HepG2 (cell line): ENCODE data around the gene IPO5. TPM values are rescaled to one million over a fixed set of nuclear protein-coding genes. Genes with fewer than 3 reads are reported as not detected.

Experiments used
- ATRX ChIP-seq: sonication (generic); formaldehyde crosslinking; IDR thresholded peaks from 2 replicates; pipeline ENCODE4 v1.4.0; 2020; ENCODE audit warnings: missing genetic modification reagents, borderline replicate concordance
- DR1 ChIP-seq: sonication (generic); formaldehyde crosslinking; IDR thresholded peaks from 2 replicates; pipeline ENCODE4 v1.8.0; 2021; ENCODE audit warnings: mild to moderate bottlenecking, missing genetic modification reagents, inconsistent platforms
- ELF3 ChIP-seq: IDR thresholded peaks from 2 replicates; pipeline ENCODE4 v1.6.1; 2016; ENCODE audit warnings: missing genetic modification reagents, missing compliant biosample characterization
- FOSL2 ChIP-seq: sonication (generic); formaldehyde crosslinking; IDR thresholded peaks from 2 replicates; pipeline ENCODE4 v1.4.0; 2020; ENCODE audit warnings: missing genetic modification reagents
- KAT8 ChIP-seq: IDR thresholded peaks from 2 replicates; pipeline ENCODE4 v1.6.1; 2016; ENCODE audit warnings: missing genetic modification reagents, missing compliant biosample characterization
- MIER2 ChIP-seq: IDR thresholded peaks from 2 replicates; pipeline ENCODE4 v1.6.1; 2016; ENCODE audit warnings: missing biosample characterization, missing genetic modification reagents
- MTA1 ChIP-seq: sonication (generic); formaldehyde crosslinking; IDR thresholded peaks from 2 replicates; pipeline ENCODE4 v1.4.0; 2020; ENCODE audit warnings: missing genetic modification reagents, mild to moderate bottlenecking, borderline replicate concordance
- NR2C2 ChIP-seq: sonication (generic); formaldehyde crosslinking; IDR thresholded peaks from 2 replicates; pipeline ENCODE4 v1.4.0; 2020; ENCODE audit warnings: missing genetic modification reagents, mild to moderate bottlenecking, moderate library complexity, borderline replicate concordance
- NR3C1 ChIP-seq: sonication (generic); formaldehyde crosslinking; IDR thresholded peaks from 2 replicates; pipeline ENCODE4 v1.4.0; 2020; ENCODE audit warnings: missing genetic modification reagents
- PATZ1 ChIP-seq: sonication (generic); formaldehyde crosslinking; IDR thresholded peaks from 2 replicates; pipeline ENCODE4 v1.4.0; 2020; ENCODE audit warnings: missing genetic modification reagents
- PHB2 ChIP-seq: fragments of 450-650 bp; IDR thresholded peaks from 2 replicates; pipeline ENCODE4 v1.6.1; 2018; ENCODE audit not compliant: partially characterized antibody
- PHF21A ChIP-seq: sonication (generic); formaldehyde crosslinking; IDR thresholded peaks from 2 replicates; pipeline ENCODE4 v1.5.0; 2020; ENCODE audit warnings: mild to moderate bottlenecking, missing genetic modification reagents
- PHF5A ChIP-seq: IDR thresholded peaks from one replicate; pipeline ENCODE4 v1.6.1; 2018; ENCODE audit warnings: low read depth, missing genetic modification reagents; ENCODE audit not compliant: unreplicated experiment
- REXO4 ChIP-seq: sonication (generic); formaldehyde crosslinking; IDR thresholded peaks from 2 replicates; pipeline ENCODE4 v1.8.0; 2022; ENCODE audit warnings: missing genetic modification reagents, mild to moderate bottlenecking, borderline replicate concordance
- SKI ChIP-seq: fragments of 450-650 bp; IDR thresholded peaks from one replicate; pipeline ENCODE4 v1.6.1; 2018; ENCODE audit warnings: mild to moderate bottlenecking; ENCODE audit not compliant: partially characterized antibody
- SNAPC4 ChIP-seq: sonication (generic); formaldehyde crosslinking; IDR thresholded peaks from 2 replicates; pipeline ENCODE4 v1.4.0; 2020; ENCODE audit warnings: mild to moderate bottlenecking, missing genetic modification reagents
- ZFP62 ChIP-seq: sonication (generic); formaldehyde crosslinking; IDR thresholded peaks from 2 replicates; pipeline ENCODE4 v1.4.0; 2020; ENCODE audit warnings: missing genetic modification reagents
- ZNF275 ChIP-seq: sonication (generic); formaldehyde crosslinking; IDR thresholded peaks from 2 replicates; pipeline ENCODE4 v1.8.0; 2022; ENCODE audit warnings: missing genetic modification reagents, mild to moderate bottlenecking, inconsistent platforms, borderline replicate concordance
- ZNF33B ChIP-seq: sonication (generic); formaldehyde crosslinking; IDR thresholded peaks from 2 replicates; pipeline ENCODE4 v1.5.1; 2020; ENCODE audit warnings: mild to moderate bottlenecking, missing genetic modification reagents
- ZNF350 ChIP-seq: sonication (generic); formaldehyde crosslinking; IDR thresholded peaks from 2 replicates; pipeline ENCODE4 v1.4.0; 2020; ENCODE audit warnings: mild to moderate bottlenecking, low read depth, missing genetic modification reagents, borderline replicate concordance
- ZNF552 ChIP-seq: sonication (generic); formaldehyde crosslinking; IDR thresholded peaks from 2 replicates; pipeline ENCODE4 v1.9.0; 2022; ENCODE audit warnings: missing genetic modification reagents, mild to moderate bottlenecking, borderline replicate concordance
- ZNF766 ChIP-seq: sonication (generic); formaldehyde crosslinking; IDR thresholded peaks from 2 replicates; pipeline ENCODE4 v1.5.0; 2020; ENCODE audit warnings: missing genetic modification reagents, borderline replicate concordance
- ZNF841 ChIP-seq: sonication (generic); formaldehyde crosslinking; IDR thresholded peaks from 2 replicates; pipeline ENCODE4 v1.8.1; 2023; ENCODE audit warnings: missing genetic modification reagents, borderline replicate concordance
- polyA plus RNA-seq, 8 experiments: library from polyadenylated mRNA; depleted of rRNA in 3 of 8; stranded (reverse) in 7 of 8; unstranded in 1 of 8; fragments of >200 nt; fragmentation: Illumina TruSeq in 4 of 8; extraction: Trizol in 4 of 8; gene quantifications; 2 replicates each; pipeline versions ENCODE4 v1.2.1 to v1.2.3, GENCODE V29; 2011 to 2016; ENCODE audit warnings: low read depth in 4 of 8, missing spikeins in 1 of 8, mixed read lengths in 1 of 8; ENCODE audit not compliant: insufficient read depth in 1 of 8
- total RNA-seq, 5 experiments: library from RNA; depleted of rRNA; stranded (reverse); fragments of >200 nt; fragmentation: Illumina TruSeq; extraction: Trizol; gene quantifications; 2 replicates each; pipeline ENCODE4 v1.2.3, GENCODE V29; 2016; ENCODE audit warnings: low read depth in 1 of 5

IPO5 gene
- total and polyA plus RNA-seq, 2 of the 13 experiments (the other 11 are each of a cell fraction or from before 2014, with no cell fraction given): 155 to 242 TPM

- TF ChIP-seq SNAPC4 (0 out of 2 replicates have a peak, but pooled peaks have one; percentile 41), NR2C2 (CRISPR knock-in tag) (peak; percentile 94), ZNF275 (CRISPR knock-in tag) (peak; percentile 43; the same call in 1 of the 2 replicates), NR3C1 (CRISPR knock-in tag) (no peak), ZFP62 (no peak), PATZ1 (CRISPR knock-in tag) (peak; percentile 35), ZNF350 (CRISPR knock-in tag) (peak; percentile 46; the same call in 1 of the 2 replicates), MTA1 (CRISPR knock-in tag) (no peak), ATRX (CRISPR knock-in tag) (no peak), ZNF552 (no peak), ZNF841 (no peak), REXO4 (CRISPR knock-in tag) (no peak), ELF3 (CRISPR knock-in tag) (no peak), ZNF766 (CRISPR knock-in tag) (peak; percentile 60; the same call in 1 of the 2 replicates), PHF21A (CRISPR knock-in tag) (peak; percentile 56), SKI (peak; percentile 92), MIER2 (CRISPR knock-in tag) (no peak), DR1 (CRISPR knock-in tag) (0 out of 2 replicates have a peak, but pooled peaks have one; percentile 19), KAT8 (0 out of 2 replicates have a peak, but pooled peaks have one; percentile 12), FOSL2 (peak; percentile 82), ZNF33B (no peak), PHF5A (CRISPR knock-in tag) (no peak), PHB2 (no peak)
Observed at GRCh38 chr13:97975848-97976609, 22.6 kb downstream of the IPO5 start (continued).
